Epithelial cell of proximal tubule (primary cell): ENCODE measurements around the gene COL2A1. TPM values are rescaled to one million over a fixed set of nuclear protein-coding genes. Genes with fewer than 3 reads are reported as not detected.

ENCODE experiments used
- DNase-seq: peaks from one replicate; pipeline ENCODE4 v3.0.0-alpha.2; 2011; ENCODE audit warnings: low read depth
- H3K4me3 ChIP-seq: 2 replicates; pipeline ENCODE4 v1.5.1; 2011; ENCODE audit warnings: low read depth, mild to moderate bottlenecking, low read length
- total RNA-seq: library from RNA; depleted of rRNA; stranded (reverse); fragments of >200 nt; gene quantifications from 2 replicates; pipeline ENCODE4 v1.2.3, GENCODE V29; 2015
- TF ChIP-seq, protein P1 (sequence below): conservative IDR thresholded peaks from 2 replicates; pipeline ENCODE4 v1.5.1; 2012; ENCODE audit warnings: low read depth, mild to moderate bottlenecking, low read length

Gene COL2A1
- total RNA-seq, 1 donor from 2014 or later = 0.69 TPM

DNA sequence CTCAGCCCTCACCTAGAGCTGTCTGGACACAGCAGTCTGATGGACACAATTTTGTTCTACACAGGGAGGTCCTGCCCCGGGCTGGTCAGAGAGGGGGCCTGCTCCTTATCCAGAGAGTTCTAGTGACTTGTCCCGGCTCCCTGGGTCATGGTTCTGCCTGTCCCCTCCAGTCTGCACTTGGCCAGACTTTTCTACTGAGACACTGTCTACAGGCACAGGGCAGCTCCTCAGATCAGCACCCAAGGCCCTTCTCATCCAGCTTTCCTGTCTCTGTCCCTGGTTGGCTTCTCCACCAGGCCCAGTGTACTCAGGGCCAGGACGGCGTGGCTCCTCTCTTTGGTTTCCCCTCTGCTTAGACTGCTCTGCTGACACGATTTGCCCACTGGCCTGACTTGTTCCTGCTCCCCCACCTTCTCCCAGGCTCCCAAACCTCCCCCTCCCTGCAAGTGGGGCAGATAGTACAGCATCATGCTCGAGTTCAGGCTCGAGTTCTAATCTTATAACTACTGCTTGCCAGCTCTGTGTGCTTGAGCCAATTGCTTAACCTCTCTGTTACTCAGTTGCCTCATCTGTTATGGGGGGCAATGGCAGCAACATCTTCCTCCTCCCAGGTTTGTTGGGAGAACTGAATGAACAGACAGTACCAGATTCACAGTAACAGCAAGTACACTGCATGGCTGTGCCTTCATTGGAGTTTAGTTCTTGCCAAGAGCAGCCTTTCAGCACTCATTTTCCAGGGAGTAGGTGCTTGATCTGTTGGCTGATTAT, 22.0 kb upstream of the COL2A1 start:
- DNase-seq = no peak
- no peak overlapping the region for H3K4me3 ChIP-seq
- TF ChIP-seq, protein P1, sequence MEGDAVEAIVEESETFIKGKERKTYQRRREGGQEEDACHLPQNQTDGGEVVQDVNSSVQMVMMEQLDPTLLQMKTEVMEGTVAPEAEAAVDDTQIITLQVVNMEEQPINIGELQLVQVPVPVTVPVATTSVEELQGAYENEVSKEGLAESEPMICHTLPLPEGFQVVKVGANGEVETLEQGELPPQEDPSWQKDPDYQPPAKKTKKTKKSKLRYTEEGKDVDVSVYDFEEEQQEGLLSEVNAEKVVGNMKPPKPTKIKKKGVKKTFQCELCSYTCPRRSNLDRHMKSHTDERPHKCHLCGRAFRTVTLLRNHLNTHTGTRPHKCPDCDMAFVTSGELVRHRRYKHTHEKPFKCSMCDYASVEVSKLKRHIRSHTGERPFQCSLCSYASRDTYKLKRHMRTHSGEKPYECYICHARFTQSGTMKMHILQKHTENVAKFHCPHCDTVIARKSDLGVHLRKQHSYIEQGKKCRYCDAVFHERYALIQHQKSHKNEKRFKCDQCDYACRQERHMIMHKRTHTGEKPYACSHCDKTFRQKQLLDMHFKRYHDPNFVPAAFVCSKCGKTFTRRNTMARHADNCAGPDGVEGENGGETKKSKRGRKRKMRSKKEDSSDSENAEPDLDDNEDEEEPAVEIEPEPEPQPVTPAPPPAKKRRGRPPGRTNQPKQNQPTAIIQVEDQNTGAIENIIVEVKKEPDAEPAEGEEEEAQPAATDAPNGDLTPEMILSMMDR = no peak

DNA sequence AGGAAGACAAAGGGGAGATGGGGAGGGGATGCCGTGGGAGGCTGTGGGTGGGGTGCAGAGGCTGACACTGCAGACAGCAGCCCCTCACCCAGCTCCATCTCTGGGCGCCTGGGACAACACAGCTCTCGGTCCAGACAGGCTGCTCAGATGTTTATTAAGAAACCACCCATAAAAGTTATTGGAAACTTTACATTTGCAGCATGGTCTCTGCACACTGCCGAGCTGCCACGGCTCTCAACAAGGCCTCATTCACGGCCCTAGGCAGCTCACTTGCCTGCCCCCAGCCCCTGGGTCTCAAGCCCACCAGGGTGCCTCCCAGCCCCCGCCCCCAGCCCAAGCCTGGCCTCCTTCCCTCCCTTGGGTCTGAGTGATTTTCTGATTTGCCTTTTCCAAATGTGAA, 21.0 kb upstream of the COL2A1 start:
- no peak for DNase-seq
- no peak overlapping the region for H3K4me3 ChIP-seq
- TF ChIP-seq, protein P1 = no peak

DNA sequence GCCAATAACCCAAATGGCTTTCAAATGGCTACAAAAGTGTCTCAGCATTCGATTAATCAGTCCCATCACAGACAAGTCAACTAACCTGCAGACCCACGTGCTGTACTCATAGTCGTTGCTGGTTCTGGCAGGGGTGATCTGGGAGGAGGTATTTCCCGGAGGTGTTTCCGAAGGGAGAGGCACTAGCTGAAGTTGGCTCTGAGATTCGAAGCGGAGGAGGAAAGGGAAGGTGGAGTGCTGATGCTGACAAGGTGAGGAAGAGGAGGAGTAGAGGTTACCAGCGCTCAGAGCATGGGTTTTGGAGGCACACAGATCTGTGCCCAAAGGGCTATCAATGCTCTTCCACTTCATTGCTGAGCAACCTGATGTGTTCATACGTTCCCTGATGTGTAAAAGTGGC, 20.5 kb upstream of the COL2A1 start:
- no peak for DNase-seq
- TF ChIP-seq, protein P1 = no peak

DNA sequence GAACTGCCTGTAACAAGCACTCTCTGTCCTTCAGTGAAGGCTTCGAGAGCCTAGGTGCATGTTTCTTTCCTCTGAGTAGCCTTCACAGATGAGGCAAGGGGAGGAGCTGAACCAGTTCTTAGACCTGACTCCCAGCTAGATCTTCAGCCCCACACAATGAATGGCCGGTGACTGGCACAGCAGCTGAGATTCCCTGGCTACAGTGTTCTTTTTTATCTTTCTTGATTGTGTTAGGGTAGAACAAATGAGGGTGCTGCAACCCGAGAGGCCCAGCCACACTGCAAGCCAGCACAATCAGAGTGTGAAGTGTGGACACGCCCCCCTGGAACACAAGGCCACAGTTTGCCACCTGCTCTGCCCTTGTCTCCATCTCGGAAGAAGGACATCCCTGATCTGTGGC, 19.1 kb upstream of the COL2A1 start:
- TF ChIP-seq, protein P1 = no peak
- DNase-seq = no peak
- no peak overlapping the region for H3K4me3 ChIP-seq

More for the DNA sequence above, 20.5 kb upstream of the COL2A1 start:
- no peak overlapping the region for H3K4me3 ChIP-seq

DNA sequence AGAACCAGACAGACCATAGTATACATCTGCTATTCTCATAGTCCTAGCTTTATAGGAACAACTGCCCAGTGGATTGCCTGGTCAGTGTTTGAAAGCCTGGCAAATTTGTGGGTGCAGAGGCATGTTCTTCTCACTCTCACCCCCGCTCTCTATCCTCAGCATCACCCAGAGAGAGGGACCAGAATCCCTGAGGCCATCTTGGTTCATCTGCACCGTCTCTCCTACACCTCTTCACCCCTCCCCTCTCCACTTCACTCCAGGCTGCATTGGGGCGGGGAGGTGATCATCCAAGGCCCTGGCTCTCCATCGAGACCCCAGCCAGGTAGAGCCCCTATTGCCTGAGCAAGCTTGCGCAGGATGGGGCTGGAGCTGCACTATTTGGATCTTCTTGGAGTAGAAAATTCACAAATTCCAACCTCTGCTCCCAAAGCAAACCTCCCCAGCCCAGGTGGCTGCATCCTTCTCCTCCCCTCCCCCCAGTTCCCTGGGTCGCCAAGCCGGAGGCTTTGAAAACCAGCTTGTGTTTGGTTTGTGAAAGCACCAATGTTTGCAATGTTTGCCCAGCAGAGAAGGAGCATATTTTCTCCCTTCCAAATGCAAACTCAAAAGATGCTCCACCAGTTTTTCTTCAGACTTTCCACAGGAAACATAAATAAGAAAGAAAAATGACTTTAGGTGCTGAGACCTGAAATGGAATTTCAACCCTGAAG, 18.6 kb upstream of the COL2A1 start:
- H3K4me3 ChIP-seq = no peak overlapping the region
- TF ChIP-seq, protein P1 = no peak
- DNase-seq = no peak

DNA sequence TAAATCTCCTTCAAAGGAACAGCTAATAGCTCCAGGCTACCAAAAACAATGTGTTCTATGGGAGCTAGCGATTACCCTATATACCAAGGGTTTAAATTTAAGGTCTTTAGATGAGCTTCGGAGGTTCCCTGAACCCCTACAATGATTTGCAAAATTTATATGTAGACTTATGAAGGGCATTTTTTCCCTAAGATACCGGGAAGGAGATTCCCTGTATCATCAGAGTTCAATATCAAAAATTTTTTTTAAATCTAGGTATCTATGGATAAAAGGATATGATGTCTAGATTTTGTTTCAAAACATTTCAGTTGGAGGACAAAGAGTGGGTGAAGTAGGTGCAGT, 17.9 kb upstream of the COL2A1 start:
- TF ChIP-seq, protein P1 = no peak
- no peak overlapping the region for H3K4me3 ChIP-seq
- DNase-seq = no peak
